Stimulated activated CD4-positive, alpha-beta T cell treated with anti-CD3 and anti-CD28 coated beads, Interleukin-2, amount 100 ng/mL, for 4 hours (primary cell): ENCODE results near the gene PHAF1.

Source experiments
- DNase-seq: peaks from one replicate; pipeline ENCODE4 v3.0.0-alpha.2; 2020; ENCODE audit warnings: low read depth

PHAF1 gene

DNA sequence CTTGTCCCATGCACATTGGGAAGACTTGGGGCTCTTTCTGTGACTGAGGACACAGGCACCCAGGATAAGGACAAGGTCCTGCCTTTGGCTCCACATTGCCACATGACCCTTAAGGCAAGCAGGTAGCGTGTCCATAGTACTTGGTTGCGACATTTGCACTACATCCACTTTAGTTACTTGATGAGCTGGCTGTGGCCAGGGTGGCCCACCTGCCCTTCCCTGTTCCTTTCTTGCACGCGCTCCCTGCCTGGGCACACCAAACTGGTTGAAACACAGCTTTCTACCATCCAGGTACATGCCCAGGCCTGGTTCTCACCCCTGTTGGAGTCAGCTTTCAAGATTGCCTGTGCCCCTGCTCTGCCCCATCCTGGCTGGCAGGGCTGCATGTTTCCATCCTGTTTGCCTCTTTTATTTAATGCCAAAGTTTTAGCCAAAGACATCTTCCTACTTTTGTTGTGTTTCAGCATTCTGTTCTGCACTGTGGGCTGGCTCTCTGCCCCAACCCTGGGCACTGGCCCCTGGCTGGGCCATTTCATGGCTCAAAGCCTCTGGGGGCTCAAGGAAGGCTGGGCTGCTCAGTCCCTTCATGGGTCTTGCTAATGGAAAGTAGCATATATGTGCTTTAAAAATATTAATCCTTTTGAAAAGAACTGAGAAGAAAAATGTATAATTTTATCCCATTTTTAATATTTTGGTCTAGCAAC is 37.8 kb downstream of the PHAF1 start:
- DNase-seq: no peak

DNA sequence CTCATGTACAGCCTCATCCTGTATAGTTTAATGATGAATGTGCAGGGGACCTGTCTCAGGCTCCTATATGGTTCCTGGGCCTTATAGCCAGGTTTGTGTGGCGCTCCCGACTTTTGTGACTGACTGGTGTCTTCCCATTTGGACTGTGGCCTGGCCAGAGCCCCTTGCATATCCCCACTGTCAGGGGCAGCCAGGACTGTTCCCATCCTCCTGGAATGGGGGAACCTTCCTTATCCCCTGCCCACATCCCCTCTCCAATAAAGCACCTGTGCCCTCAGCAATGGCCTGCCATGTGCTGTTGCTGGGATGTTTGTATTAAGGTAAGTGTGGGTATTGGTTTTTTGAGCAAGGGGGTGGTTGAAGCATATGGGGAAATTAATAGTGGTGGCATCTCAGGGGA is 38.5 kb downstream of the PHAF1 start:
- no peak for DNase-seq

DNA sequence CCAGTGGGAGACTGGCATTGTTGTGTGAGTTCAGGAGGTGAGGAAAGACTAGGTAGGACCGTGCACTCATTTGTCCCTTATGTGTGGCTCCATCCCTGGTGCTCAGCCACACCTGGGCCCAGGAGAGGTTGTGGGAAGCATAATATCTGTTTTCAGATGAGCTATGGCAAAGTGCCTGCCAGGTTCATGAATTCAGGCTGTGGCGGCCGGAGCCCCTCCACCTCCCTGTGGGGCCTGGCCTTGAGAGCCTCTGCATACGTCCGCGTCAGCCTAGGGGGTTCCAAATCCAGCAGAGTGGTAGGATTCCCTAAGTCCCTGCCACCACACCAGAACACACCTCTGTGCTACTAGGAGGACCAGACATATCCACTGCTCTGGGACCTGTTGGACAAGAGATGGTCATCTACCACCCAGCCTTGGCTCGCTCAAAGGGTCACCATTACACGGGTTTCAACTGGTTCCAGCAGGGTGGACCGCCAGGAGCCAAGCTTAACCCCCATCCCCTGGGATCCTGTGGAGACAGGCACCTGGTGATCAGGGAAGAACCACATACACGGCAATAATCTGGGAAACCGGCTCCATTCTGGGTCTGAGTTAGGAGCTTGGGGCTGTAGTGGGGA is 39.0 kb downstream of the PHAF1 start:
- DNase-seq: no peak

DNA sequence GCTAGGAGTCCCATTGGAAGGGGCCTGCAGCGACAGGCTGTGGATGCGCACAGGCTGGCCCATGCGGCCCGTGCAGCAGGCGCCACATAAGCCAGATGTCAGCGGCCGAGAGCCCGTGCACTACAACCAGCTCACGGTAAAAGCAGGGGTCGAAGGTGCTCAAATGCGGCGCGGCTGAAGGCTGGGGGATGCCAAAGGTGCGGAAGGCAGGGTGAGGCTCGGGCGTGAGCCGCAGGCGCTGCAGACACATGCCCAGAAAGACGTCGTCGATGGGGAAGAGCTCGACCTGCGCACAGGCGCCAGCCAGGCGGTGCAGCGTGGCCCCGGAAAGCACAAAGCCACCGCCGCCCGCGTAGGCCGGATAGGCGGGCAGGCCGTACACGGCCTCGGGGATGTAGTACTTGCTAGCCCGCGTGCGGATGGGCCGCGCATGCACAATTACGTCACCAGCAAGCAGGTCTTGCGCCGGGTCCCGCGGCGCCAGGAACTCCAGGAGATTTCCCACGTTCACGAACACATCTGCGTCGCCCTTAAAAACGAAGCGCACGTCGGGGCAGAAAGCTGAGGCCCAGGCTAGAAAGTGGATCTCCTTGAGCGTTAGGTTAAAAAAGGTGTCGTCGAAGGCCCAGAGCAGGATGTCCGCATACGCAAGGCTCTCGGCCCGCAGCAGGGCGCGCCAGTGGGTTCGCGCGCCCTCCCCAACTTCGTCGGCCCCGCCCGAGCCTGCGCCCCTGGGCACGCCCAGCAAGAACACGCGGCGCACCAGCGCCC is 39.7 kb downstream of the PHAF1 start:
- DNase-seq: no peak

DNA sequence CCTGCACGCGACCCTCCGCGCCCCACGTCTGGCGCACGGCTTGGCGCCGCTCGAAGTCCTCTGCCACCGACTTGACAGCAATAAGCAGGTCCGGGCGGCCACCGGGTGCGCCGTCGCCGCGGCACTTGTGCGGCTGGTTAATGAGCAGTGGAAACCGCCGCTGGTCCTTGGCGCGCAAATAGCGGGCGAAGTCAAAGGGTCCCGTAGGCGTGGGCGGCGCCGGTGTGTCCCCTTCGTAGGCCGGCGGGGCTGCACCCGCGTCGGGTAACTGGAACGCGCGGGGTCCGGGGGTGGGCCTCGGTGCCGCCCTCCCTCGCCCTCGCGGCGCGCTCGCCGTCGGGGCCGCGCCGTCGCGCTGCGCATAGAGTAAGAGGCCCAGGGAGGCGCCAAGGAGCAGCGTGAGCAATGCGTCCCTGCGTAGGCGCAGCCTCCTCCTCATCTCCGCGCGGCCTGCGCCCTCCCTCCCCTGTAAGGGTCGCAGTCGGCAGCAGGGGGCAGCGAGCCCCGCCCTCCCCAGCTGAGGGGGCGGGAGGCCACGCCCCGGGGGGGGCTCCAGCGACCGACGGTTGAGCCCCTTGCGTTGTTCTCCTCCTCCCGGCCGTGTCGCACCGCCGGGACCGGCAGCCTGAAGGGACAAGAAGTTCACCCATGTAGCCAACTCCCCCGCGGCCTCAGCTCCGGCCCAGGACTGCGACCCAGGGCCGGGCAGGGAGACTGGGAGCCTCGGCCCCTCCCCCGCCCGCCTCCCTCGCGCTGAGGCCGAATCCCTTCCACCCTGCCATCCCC is 40.5 kb downstream of the PHAF1 start:
- peak; percentile 63 for DNase-seq

DNA sequence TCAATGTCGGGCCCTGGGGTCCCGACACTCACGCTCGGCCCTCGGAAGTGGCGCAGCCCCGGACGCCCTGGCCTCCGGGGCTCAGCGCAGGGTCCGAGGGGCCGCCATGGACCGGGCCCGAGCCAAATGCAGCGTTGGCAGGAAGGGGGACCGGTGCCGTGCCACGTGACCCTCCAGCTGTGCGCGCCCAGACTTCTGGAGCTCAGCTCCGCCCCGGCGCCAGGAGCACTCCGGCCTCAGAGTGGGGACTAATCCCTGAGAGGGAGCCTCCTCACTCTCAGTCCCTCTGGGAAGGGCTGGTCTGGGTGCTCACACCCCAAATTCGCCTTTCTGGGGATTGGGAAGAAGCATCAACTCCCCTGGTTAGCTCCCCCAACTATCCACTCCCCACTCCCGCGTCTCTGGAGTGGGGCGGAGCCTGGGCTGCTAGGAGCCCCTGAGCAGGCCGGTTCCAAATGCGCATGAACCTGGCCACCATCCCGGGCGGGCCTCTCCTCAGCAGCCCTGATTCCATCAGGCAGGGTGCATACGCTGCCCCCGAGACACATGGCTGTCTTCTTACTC is 41.2 kb downstream of the PHAF1 start, which contains the start of gene B3GNT9:
Gene B3GNT9 (minus strand): TSS at position 166 of the 564 bp plus-strand sequence. CDS start 513 bp downstream, outside the sequence.
- no peak for DNase-seq

DNA sequence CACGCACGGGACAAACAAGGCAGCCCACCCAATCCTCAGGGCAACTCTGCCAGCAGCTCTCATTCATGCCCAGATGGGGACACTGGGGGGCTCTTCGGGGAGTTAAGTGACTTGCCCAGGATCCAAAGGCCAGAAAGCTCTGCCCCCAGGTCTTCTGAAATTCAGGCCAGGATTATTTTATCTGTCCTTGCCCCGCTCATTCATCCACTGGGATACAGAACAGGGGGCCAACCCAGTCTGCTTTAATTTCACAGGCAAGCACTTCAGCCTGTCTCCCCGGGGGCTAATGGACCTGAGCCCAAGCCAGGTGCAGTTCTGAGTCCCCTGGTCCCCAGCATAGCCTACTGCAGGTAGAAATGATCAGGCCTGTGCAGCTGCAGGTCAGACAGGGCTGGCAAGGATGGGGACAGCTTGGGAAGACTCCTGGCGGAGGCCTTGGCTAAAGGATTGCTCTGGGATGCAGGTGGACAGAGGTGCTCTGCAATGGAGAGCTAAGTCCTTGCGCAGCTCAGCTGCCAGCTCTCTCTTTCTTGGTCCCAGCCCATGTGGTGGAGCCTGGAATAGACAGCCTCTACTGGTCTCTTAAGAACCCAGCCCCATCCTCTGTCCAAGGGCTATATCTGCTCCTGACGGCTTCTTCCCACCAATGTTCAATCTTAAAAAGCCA is 41.8 kb downstream of the PHAF1 start:
- no peak for DNase-seq

DNA sequence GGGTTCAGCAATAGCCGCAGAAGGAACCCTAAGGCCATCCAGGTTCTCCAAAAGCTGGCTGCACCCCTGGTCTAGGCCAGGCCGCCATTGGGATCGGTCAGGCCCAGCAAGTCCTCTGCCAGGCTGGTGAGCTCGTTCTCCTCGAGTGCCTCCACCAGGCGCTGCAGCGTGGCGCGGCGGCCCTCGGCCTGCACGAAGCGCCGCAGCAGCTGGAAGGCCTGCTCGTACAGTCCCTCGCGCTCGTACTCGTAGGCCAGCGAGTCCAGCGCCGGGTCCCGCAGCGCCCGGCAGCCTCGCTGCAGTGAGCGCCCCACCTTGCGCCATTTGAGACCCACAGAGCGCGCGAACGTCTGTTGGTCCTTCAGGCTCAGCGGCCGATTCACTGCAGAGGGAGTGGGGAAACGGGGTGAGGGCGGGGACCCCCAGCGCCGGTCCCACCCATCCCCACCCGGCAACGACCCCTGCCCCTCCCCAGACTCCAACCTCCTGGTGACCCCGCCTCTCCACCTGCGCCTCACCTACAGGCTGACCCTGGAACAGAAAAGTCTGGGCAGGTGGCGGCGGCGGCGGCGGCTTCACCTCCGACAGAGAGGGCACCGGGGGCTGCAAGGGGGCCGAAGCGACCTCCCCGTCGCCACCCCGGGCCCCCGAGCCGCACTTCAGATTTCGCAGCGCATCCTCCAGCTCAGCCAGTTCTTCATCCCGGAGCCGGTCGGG is 45.0 kb downstream of the PHAF1 start:
- no peak for DNase-seq

DNA sequence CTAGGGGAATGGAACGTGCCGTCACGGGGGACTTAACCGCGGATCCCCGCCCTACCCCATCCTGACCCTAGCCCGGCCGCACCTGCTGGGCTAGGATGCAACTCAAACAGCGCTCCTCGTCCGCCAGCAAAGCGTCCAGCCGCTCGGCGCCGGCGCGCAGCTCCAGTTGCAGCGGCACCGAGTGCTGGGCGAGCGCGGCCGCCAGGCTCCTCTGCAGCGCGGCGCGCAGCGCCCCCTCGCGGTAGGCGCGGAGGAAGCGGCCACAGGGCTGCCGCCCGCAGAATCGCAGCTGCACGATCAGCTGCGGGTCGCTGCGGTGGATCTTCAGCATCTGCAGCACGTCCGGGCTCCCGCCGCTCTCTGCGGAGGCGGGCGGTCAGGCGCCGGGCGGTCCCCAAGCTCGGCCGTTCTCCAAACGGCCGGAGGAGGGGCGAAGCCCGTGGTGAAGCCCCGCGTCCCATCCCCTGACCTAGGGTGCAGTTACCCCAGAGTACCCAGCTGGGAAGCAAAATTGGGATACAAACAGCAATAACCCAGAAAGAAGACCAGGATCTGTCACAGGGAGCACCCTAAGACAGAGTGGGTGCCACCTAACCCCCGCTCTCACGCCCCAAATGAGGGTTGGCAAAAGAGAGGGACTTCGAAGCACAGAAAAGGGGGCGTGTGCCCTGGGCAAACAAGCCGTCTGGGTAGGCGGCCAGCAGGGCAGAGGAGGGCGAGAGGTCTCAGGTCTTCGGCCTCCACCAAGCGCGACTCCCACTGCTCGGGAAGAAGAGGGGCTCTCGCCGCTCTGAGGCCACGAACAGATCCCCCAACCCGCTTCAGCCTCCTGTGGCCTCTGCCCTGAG is 45.8 kb downstream of the PHAF1 start:
- DNase-seq: peak; percentile 71

DNA sequence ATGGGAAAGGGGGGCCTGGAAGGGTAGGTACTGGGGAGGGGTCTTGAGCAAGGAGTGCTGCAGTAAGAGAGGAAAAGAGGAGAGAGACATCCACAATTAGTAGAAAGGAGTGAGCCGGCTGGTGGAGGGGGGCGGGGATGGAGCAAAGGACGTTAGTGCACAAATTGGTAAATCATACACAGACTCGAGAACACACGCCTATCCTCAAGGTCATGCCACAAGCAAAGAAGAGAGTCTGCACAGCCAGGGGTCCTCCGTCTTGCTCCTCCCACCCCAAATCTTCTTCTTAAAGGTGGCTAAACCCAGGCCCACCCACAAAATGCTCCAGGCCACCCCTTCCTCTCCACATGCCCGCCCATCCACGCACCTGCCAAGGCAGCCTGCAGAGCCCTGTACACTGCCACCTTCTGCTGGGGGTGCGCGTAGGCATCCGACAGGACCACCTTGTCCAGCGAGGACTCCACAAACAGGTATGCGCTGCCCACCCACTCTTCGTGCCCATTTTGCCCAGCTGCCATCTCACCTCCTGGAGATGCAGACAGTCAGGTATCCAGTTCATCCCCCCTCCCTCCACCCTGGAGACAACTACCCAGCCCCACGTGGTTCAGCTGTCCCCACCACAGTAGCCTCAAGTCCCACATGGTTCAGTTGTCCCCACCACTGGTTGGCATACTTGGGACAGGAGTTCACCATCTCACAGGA is 46.6 kb downstream of the PHAF1 start:
- DNase-seq: no peak

DNA sequence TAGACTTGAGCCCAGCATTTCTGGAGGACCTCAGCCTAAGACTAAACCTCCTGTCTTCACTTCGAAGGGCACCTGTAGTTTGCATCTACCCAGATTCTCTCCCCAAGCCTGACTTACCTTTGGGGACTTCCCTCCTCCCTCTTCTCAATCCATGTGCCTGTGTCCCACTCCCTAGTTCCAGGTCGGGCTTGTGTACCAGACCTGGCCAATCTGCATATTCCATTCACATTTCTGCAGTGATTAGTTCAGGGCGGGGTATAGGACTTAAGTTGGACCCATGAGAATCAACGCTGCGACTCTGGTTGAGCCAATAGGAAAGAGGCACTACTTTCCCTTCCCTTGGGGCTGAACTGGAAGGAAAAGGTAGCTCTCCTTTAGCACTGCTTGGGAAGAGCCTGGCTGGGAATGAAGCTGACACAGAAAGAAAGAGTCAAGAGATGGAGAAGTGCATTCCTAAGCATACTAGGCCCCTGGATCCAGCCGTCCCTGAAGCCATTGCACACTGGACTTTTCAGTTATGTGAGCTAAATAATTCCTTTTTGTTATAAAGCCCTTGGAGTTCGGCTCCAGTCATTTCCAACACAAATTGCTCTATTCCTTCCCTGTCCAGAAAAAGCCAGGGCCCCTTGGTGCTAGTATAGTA is 47.5 kb downstream of the PHAF1 start:
- DNase-seq: no peak

DNA sequence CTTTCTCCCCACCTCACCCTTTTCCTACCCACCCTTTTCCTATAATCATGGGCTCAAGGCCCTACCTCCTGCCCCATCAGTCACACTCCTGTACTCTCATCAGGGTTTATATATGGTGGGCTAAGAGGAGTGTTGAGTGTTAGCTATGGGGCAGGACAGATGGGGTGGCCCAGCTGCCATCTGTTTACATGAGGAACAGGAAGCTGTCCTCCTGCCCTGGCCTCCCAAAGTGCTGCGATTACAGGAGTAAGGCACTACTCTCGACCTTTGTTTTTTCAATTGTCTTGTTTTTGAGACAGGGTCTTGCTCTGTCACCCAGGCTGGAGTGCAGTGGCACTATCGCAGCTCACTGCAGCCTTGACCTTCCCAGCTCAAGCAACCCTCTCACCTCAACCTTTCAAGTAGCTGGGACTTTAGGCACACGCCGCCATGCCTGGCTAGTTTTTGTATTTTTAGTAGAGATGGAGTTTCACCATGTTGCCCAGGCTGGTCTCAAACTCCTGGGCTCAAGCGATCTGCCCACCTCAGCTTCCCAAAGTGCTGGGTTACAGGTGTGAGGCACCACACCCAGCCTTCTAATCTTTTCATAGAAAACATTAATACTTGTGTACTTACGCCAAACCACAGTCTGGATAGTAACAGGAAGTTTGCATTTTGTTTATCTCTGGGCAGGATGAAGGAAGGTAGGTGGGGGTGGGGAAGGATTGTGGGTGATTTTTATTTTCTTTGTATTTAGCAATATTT is 48.3 kb downstream of the PHAF1 start:
- DNase-seq: no peak

DNA sequence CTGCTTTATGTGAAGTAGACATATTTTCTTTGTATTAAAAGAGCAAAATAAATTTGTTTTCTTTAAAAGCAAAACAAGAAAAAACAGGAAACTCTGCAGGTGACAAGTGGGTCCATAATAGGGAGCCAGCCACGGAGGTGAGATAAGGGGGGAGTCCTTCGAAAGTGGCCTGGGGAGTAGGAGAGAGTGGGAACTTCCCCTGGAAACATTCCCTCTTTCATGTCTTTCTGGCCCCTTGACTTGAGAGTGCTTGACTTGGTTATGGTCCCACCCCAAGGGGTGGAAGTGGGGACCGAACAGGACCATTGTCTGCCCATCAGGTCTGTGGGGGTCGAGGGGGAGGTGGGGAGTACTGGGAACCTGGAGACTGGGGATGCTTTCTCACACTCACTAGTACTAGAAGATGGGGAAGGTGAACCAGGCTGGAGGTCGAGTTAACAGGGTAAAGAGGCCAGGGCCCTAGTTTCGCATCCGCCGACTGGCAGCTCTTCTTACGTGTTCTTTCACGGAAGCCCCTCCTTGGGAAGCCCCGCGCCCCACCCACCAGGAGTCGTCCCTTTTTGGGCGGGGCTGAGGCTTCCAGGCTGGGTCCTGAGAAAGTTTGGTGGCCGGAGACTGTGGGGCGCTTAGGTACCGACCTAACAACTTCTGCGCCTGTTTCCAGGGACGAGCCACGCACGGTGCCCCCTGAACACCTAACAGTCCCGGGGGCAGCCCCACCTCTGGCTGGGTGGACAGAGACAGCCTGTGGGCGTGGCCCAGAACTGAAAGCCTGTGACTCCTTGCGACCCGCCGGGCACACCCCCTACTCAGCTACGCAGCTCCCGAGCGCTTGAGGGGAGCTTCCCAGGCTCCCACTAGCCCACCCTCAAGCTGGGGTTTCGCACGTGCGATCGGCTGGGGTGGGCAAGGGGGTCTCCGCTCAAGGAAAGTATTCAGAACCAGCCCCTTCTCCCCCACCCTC is 49.2 kb downstream of the PHAF1 start:
- DNase-seq: peak; percentile 75

DNA sequence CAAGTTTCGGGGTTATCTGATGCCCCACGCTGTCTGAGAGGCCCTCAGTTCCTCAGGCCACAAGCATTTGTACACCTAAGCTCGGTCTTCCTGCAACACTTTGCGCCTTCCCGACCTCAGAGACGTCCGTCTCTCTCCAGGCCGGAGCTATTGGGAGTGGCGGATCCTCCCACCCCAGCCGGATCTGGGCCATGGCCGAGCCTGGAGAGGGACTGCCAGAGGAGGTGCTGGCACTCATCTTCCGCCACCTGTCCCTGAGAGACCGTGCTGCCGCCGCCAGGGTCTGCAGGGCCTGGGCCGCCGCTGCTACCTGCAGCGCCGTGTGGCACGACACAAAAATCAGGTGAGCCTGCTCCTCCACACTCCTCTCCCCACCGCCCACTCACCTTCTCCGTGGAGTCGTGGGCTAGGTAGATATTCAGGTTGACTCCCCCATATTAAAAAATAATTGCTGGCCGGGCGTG is 51.9 kb downstream of the PHAF1 start:
- DNase-seq: no peak

DNA sequence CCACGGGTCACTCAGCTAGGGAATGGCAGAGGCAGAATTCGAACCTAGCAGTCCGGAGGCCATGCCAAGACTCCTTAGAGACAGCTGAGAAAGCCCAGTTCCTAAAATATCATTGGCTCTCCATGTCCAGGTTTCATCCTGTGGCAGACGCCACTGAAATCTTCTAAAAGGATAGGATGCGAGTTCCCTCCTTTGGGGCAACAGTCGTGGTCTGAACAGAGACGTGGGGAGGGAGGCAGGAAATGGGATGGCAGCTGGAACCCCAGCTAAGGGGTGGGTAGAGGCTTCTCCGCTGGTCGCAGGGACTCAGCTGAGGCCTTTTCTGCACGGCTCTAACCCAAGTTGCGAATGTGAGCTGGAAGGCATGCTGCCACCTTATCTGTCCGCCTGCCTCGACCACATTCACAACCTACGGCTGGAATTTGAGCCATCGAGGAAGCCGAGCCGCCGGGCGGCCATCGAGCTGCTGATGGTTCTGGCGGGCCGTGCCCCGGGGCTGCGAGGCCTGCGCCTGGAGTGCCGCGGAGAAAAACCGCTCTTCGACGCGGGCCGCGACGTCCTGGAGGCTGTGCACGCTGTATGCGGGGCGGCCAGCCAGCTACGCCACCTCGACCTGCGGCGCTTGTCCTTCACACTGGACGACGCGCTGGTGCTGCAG is 52.9 kb downstream of the PHAF1 start:
- no peak for DNase-seq
